ENCODE measurements around the gene NODAL.

The NODAL gene

GRCh38 chr10:70404036-70404786, 37.3 kb downstream of the NODAL start, which contains the start of gene EIF4EBP2:
Gene EIF4EBP2 (plus strand): TSS chr10:70404145. CDS start chr10:70404402, 257 bp downstream.
- TF ChIP-seq GATA1 (IDR thresholded peaks at IDR 0.05; ENCODE audit: low read depth, low read length) = no peak
- TF ChIP-seq POLR2A (IDR thresholded peaks at IDR 0.05; ENCODE audit: low read length) = peak; percentile 81
- DNase-seq = peak; percentile 97 to 99

DNA sequence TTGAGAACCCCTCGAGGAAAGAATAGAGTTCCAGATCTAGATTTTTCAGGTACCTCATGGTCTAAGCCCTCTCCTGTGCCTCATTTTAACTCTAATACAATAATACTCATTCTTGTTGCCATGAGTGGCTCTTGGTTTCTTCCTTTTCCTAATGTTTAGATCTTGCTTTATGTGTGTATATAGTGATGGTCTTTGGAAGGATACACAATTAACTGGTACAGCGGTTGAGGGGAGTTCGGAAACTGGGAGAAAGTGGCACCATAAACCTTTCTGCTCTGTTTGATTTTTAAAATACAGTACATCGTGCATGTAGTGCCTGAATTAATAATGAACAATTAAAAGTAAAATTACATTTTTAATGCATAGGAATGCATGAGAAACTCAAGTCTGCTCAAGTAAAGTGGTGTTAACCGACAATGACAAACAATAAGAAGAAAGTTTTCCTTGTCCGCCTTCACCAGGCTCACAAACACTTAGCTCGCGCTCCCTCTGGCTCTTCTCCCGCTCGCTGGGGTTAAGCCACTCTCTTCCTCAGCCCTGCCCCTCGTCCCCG, 37.9 kb downstream of the NODAL start:
- TF ChIP-seq GATA1 (IDR thresholded peaks at IDR 0.05; ENCODE audit: low read depth, low read length) (no peak), POLR2A (IDR thresholded peaks at IDR 0.05; ENCODE audit: low read length) (no peak)
- no peak for DNase-seq

DNA sequence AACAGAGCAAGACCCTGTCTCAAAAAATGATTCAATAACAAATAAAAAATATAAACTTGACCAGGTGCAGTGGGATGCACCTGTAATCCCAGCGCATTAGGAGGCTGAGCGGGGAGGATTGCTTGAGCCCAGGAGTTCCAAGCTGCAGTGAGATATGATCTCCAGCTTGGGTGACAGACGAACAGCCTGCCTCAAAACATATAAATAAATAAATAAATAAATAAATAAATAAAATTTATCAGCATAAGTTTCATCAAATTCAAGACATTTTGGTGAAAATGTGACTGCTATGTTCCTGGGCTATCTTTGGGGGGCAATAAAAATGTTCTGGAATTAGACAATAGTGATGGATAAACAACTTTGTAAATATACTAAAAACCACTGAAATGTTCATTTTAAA, 42.3 kb downstream of the NODAL start:
- TF ChIP-seq GATA1 (IDR thresholded peaks at IDR 0.05; ENCODE audit: low read depth, low read length) (no peak), POLR2A (IDR thresholded peaks at IDR 0.05; ENCODE audit: low read length) (no peak)
- no peak for DNase-seq

GRCh38 chr10:70396140-70396539, 45.3 kb downstream of the NODAL start:
- TF ChIP-seq POLR2A (IDR thresholded peaks at IDR 0.05; ENCODE audit: low read length) (no peak), GATA1 (IDR thresholded peaks at IDR 0.05; ENCODE audit: low read depth, low read length) (no peak)
- no peak for DNase-seq

GRCh38 chr10:70391654-70392053, 49.8 kb downstream of the NODAL start:
- no peak for TF ChIP-seq POLR2A (IDR thresholded peaks at IDR 0.05; ENCODE audit: low read length)
- no peak for TF ChIP-seq GATA1 (IDR thresholded peaks at IDR 0.05; ENCODE audit: low read depth, low read length)
- DNase-seq = no peak

All from erythroblast (primary cell).